GM18867 (cell line): ENCODE data around the gene C10orf53.

ENCODE experiments used
- ATAC-seq: cut with Tn5 transposase; IDR thresholded peaks from one replicate; pipeline ENCODE4 v1.9.1; 2021; ENCODE audit warnings: mild to moderate bottlenecking, moderate library complexity; ENCODE audit not compliant: unreplicated experiment

The C10orf53 gene

DNA sequence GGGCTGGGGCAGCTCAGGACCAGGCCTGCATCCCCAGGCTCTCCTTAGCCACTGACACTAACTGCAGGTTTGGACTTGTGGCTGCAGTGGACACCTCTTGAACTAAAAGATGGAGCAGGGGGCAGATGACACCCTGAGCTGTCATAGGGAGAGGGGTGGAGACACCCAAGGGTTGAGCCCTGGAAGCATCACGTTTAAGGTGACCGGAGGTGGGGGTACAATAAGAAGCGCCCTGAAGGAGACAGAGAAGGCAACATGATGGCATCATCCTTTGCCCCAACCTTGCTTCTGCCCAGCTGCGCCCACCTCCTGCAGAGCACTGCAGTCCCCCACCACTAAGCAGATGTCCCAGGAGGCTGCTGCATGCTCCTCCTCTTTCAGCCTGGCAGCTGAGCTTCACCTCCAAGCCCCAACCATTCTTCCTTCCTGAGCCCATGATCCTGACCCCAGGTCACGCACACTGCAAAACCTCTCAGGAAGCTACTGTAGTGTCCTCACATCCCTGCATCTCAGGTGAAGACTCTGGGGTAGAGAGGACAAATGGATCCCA, 57.2 kb downstream of the C10orf53 start:
- ATAC-seq: no peak

GRCh38 chr10:49737474-49738201, 58.2 kb downstream of the C10orf53 start:
- ATAC-seq: no peak

GRCh38 chr10:49738616-49739360, 59.3 kb downstream of the C10orf53 start:
- no peak for ATAC-seq

DNA sequence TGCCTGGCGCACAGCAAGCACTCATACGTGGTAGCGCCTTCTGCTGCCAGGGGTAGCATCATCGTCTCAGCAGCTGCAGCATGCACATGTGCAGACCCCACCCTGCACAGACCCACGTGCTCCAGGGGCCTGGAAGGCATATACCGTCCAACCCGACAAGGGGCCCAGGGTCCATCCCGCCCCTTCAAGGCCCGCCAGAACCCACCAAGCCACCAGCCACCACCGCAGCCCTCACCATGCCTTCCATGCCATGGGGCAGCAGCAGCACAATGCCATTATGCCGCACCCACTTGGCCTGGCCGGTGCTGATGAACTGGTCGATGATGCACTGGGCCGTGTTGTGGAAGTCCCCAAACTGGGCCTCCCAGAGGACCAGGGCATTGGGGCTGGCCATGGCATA, 60.0 kb downstream of the C10orf53 start:
- ATAC-seq: no peak

DNA sequence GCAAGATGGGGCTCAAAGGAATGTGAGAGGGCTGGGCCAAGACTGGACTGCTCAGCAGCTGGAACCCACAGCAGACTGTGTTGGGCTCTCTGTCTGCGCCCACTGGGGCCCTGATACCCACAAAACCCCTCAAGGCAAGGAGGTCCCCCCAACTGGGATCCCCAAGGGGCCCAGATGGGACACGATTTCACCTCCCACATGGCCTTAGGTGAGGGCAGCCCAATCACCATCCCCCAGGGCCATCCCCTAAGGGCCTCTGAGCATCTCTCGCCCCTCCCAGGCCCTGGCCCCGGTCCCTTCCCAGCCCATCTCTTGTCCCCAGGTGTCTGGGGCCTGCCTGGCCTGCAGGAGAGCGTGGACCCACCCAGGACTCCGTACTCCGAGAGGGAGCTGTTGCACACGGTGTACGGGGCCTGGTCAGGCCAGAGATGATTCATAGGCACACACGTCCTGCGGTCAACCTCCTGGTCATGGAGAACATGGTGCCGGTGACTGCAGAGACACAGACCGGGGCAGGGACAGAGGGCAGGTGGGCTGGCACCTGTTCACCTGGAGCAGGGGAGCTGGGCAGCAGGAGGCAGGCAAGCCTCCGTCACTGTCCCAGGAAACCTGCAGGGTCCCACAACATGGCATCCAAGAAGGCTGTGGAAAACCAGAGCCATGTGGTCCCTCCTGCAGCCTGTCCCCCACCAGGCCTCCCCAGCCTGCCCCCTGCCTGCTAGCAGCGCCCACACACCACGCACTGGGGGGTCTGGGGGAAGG, 61.1 kb downstream of the C10orf53 start:
- ATAC-seq: no peak

DNA sequence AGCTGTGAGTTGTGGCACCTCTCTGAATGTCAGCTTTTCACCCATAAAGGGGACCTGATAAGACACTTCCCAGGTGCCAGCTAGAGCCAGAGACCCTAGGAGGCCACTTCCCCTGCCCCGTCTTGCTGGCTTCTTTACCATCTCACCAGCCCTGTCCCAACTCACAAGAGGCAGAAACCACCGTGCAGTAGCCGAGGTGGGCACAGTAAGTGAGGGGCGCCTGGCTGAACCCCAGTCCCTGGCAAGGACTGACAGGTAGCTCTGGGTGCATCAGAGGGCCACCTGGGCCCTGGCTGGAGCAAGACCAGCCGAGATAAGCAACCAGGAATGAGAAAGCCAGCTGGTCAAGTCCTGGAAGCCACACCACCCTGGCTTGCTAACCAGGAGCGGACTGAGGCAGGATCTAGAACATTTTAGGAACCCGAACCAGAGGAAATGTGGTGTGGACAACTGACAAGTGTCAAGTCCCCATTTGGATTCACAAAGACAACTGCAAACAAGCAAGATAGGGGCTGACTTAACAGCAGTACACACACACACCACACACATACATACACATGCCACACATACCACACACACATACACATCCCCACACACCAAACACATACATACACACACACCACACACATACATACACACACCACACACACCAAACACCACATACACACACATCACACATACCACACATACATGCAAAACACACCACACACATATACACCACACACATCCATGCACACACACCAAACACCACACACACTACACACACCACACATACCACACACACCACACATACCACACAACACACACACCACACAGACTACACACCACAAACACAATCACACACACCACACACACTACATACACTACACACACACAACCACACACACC, 61.9 kb downstream of the C10orf53 start:
- ATAC-seq: no peak

GRCh38 chr10:49742683-49743463, 63.4 kb downstream of the C10orf53 start:
- no peak for ATAC-seq

DNA sequence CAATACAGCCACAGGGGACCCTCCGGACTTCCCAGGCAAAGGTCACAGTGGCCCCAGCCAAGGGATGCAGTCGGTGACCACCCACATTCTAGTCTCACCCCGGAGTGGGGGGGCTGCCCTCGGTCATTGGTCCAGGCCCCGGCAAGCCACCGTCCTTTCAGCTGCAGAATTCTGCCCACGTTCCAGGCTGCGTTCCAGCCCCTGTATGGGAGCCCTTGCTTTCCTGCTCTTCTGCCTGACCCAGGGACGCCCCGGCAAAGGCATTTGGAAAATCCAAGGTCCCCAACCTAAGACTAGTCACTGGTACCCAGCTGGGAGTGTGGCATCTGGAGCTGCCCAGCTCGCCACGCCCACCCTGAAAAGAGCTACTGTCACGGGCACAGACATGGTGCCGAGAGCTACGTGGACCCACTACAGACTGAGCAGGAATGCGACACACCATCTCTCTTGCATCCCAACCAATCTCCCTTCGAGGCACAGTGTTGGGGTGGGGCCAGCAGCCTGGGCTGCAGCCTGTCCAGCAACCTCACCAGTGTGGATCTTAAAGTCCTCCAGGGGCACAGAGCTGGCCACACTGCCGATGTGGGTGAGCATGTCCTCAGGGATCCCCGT, 64.1 kb downstream of the C10orf53 start:
- ATAC-seq: no peak

DNA sequence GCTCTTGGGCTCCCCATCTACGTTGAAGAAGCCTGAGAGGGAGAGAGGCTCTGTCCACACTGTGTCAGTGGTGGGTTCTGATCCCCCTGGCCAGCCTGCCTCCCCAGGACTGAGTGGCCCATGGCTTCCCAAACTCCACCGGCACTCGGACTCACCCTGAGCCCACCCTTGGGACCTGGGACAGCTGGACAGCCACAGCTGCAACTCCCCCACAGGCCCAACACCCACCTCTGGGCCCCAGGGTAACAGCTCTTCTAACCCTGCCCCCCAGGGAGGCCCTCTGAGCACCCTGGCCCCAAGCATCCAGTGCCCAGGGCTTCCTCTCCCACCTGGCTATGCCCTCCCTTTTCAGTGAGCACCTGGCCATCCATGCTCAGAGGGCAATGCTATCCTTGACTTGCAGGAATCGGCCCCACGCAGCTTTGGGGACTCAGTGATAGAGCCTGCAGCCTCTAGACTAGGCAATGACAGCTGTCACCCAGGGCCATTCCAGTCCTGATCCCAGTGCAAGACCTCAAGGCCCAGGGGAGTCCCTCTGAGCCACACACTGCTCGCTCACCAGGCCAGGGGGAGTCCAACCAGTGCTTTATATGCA, 64.7 kb downstream of the C10orf53 start:
- no peak for ATAC-seq

DNA sequence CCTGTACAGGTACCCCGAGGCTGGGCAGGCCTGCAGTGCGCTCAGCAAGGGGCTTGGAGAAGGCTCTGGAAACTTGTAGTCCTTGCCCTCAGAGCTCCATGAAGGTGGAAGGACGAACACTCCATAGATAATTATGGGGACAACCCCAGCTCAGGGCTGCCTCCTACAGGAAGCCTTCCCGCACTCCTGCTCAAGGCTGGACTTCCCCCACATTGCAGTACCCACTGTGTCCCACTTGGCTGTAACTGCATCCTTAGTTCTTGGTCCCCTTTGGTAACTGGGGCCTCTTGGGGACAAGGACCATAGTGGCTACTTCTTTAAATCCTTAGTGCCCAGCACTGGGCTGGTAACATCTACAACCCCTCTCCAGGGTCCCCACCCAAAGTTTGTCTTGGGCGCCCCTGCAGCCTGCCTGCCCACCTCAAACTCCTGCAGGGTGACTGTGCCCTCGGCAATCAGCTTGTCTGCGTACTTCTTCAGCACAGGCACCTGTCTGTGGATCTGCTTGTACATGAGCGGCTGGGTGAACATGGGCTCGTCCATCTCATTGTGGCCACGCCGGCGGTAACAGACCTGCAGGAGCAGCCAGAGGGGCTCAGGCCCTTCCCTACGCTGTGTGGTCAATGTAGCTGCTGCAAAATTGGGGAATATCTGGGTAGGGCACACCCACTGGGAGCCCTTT, 65.6 kb downstream of the C10orf53 start:
- no peak for ATAC-seq

- no peak for ATAC-seq
These were observed 66.3 kb downstream of the C10orf53 start for GRCh38 chr10:49745756-49746155.

DNA sequence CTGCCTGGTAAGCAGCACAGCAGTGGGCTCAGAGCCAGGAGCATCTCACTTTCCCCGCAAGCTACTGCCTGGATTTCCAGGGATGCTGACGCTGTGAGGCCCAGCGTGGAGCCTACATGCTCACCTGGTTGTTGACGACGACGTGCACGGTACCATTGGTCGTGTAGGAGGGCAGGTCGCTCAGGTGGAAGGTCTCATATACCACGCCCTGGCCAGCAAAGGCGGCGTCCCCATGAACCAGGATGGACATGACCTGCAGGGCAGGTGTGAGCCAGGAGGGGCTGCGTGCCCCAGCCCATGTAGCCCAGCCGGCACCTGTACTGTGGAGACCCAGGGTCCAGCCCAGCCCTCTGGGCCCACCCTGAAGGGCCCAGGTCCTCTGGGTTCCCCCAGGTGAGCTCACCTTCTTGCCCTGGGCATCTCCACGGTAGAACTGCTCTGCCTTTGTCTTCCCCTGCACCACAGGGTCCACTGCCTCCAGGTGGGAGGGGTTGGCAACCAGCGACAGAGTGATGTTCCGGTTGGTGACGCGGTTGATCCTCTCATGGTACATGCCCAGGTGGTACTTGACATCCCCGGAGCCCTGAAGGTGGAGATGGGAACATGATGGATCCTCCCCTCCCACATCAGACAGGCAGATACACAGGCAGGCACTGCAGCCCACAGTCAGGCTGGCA, 67.3 kb downstream of the C10orf53 start:
- no peak for ATAC-seq
